H1 (cell line): ENCODE measurements around the gene FAAP100. TPM values are rescaled to one million over a fixed set of nuclear protein-coding genes. Genes with fewer than 3 reads are reported as not detected.
A peak's percentile ranks its signal among the peaks of the same experiment; 100 is the strongest.

Experiments used
- CTCF ChIA-PET: fragments of 300-600 bp; sonication (Branson Sonifier 250); formaldehyde crosslinking; loops from one replicate; lab custom pipeline; 2021; ENCODE audit not compliant: partially characterized antibody; lab: Charles Lee
- POLR2A ChIA-PET: fragments of 300-600 bp; sonication (Branson Sonifier 250); formaldehyde crosslinking; loops from one replicate; lab custom pipeline; 2021; ENCODE audit warnings: inconsistent platforms; ENCODE audit not compliant: partially characterized antibody; lab: Charles Lee
- DNase-seq, 2 experiments: peaks; one replicate each; pipeline versions ENCODE4 v3.0.0 to v3.0.0-alpha.2; 2010 to 2022; ENCODE audit warnings: low spot score in 2 of 2, low read depth in 1 of 2, mixed read lengths in 1 of 2
- FAIRE-seq: peaks from 2 replicates; lab custom pipeline; 2011; peaks lifted over from hg19 to GRCh38; lab: Jason Lieb, UNC
- H2AFZ ChIP-seq: 2 replicates; pipeline ENCODE4 v1.8.1; 2012; ENCODE audit warnings: low read length, inconsistent platforms
- H2AK5ac ChIP-seq: 2 replicates; pipeline ENCODE4 v1.6.1; 2013; ENCODE audit warnings: low read depth, low read length
- H2BK120ac ChIP-seq: replicated peaks from 2 replicates; pipeline ENCODE3; 2013; ENCODE audit warnings: low read depth, low read length, inconsistent platforms
- H2BK12ac ChIP-seq: 2 replicates; pipeline ENCODE4 v1.6.1; 2013; ENCODE audit warnings: low read depth, low read length
- H2BK15ac ChIP-seq: 2 replicates; pipeline ENCODE4 v1.6.1; 2013; ENCODE audit warnings: low read length
- H2BK20ac ChIP-seq: 2 replicates; pipeline ENCODE4 v1.6.1; 2013; ENCODE audit warnings: low read length
- H2BK5ac ChIP-seq: 2 replicates; pipeline ENCODE4 v1.6.1; 2013; ENCODE audit warnings: low read depth, low read length
- H3K14ac ChIP-seq: 2 replicates; pipeline ENCODE4 v1.6.1; 2013; ENCODE audit warnings: inconsistent platforms; ENCODE audit not compliant: insufficient read length
- H3K18ac ChIP-seq: 2 replicates; pipeline ENCODE4 v1.6.1; 2013; ENCODE audit warnings: low read length; ENCODE audit errors: extremely low read depth
- H3K23ac ChIP-seq: 2 replicates; pipeline ENCODE4 v1.6.1; 2013; ENCODE audit warnings: inconsistent platforms; ENCODE audit not compliant: insufficient read length
- H3K23me2 ChIP-seq: 2 replicates; pipeline ENCODE4 v1.6.1; 2013; ENCODE audit warnings: low read depth, low read length
- H3K27ac ChIP-seq: 2 replicates; pipeline ENCODE4 v1.6.1; 2011; ENCODE audit warnings: low read depth, low read length, inconsistent platforms
- H3K27me3 ChIP-seq, 4 experiments: replicated peaks in 1 of 4; 1 replicate in 1 of 4; 2 replicates in 3 of 4; pipeline versions ENCODE4 v1.6.1 to v1.8.1; 2011 to 2013; ENCODE audit warnings: low read length in 3 of 4, mild to moderate bottlenecking in 3 of 4, inconsistent platforms in 2 of 4, mixed read lengths in 2 of 4, moderate library complexity in 1 of 4; ENCODE audit not compliant: control insufficient read depth in 3 of 4, insufficient read depth in 3 of 4; ENCODE audit errors: extremely low read depth in 1 of 4
- H3K36me3 ChIP-seq, 4 experiments: 2 replicates each; pipeline versions ENCODE4 v1.6.1 to v1.8.1; 2011 to 2013; ENCODE audit warnings: mild to moderate bottlenecking in 4 of 4, low read length in 3 of 4, moderate library complexity in 2 of 4, control low read depth in 1 of 4, inconsistent platforms in 1 of 4; ENCODE audit not compliant: insufficient read depth in 4 of 4, control insufficient read depth in 2 of 4
- H3K4ac ChIP-seq: replicated peaks from 2 replicates; pipeline ENCODE3; 2013; ENCODE audit warnings: low read length, low read depth, mixed read lengths, inconsistent platforms; ENCODE audit not compliant: insufficient read length
- H3K4me1 ChIP-seq, 4 experiments: replicated peaks in 1 of 4; 1 replicate in 1 of 4; 2 replicates in 3 of 4; pipeline versions ENCODE4 v1.6.1 to v1.8.1; 2011 to 2013; ENCODE audit warnings: low read length in 3 of 4, inconsistent platforms in 2 of 4, mixed read lengths in 1 of 4; ENCODE audit not compliant: insufficient read depth in 4 of 4, control insufficient read depth in 3 of 4
- H3K4me2 ChIP-seq, 2 experiments: 2 replicates each; pipeline versions ENCODE4 v1.6.1 to v1.8.1; 2011 to 2013; ENCODE audit warnings: low read depth in 2 of 2, low read length in 2 of 2, control low read depth in 1 of 2, inconsistent platforms in 1 of 2, mild to moderate bottlenecking in 1 of 2; ENCODE audit not compliant: insufficient read depth in 1 of 2
- H3K4me3 ChIP-seq, 4 experiments: fragments of 200-600, 300-600 bp in 1 of 4; sonication (generic), shearing (Covaris generic), sonication (Bioruptor Twin) in 1 of 4; 2 replicates each; pipeline versions ENCODE4 v1.5.1 to v1.8.1; 2011 to 2016; ENCODE audit warnings: low read length in 4 of 4, low read depth in 3 of 4, control low read depth in 2 of 4, inconsistent platforms in 2 of 4, mild to moderate bottlenecking in 2 of 4, mixed read lengths in 1 of 4, moderate library complexity in 1 of 4; ENCODE audit not compliant: insufficient read depth in 2 of 4; ENCODE audit errors: extremely low read depth in 1 of 4
- H3K56ac ChIP-seq: replicated peaks from 2 replicates; pipeline ENCODE3; 2013; ENCODE audit warnings: low read depth, mild to moderate bottlenecking, mixed read lengths, low read length, inconsistent platforms; ENCODE audit not compliant: insufficient read length
- H3K79me1 ChIP-seq: 2 replicates; pipeline ENCODE4 v1.6.1; 2013; ENCODE audit warnings: low read depth, low read length, control low read depth
- H3K79me2 ChIP-seq, 2 experiments: 2 replicates each; pipeline versions ENCODE4 v1.6.1 to v1.8.1; 2012 to 2013; ENCODE audit warnings: low read length in 2 of 2, mild to moderate bottlenecking in 2 of 2, inconsistent platforms in 1 of 2; ENCODE audit not compliant: insufficient read depth in 2 of 2, control insufficient read depth in 1 of 2
- H3K9ac ChIP-seq, 4 experiments: replicated peaks in 1 of 4; 1 replicate in 1 of 4; 2 replicates in 3 of 4; pipeline versions ENCODE4 v1.6.1 to v1.8.1; 2011 to 2013; ENCODE audit warnings: low read depth in 3 of 4, low read length in 3 of 4, control low read depth in 2 of 4, mild to moderate bottlenecking in 2 of 4, moderate library complexity in 2 of 4, inconsistent platforms in 1 of 4; ENCODE audit errors: extremely low read depth in 1 of 4
- H3K9me3 ChIP-seq, 2 experiments: 2 replicates each; pipeline versions ENCODE4 v1.6.1 to v1.8.1; 2012 to 2013; ENCODE audit warnings: mild to moderate bottlenecking in 2 of 2, moderate library complexity in 2 of 2, control low read depth in 1 of 2, inconsistent platforms in 1 of 2, low read depth in 1 of 2, low read length in 1 of 2, mixed read lengths in 1 of 2; ENCODE audit not compliant: insufficient read depth in 2 of 2
- H4K20me1 ChIP-seq, 2 experiments: replicated peaks in 1 of 2; 2 replicates each; pipeline versions ENCODE3 to v1.8.1; 2011 to 2013; ENCODE audit warnings: inconsistent platforms in 2 of 2, low read length in 2 of 2, mild to moderate bottlenecking in 1 of 2; ENCODE audit not compliant: insufficient read depth in 2 of 2, control insufficient read depth in 1 of 2
- H4K5ac ChIP-seq: 2 replicates; pipeline ENCODE4 v1.6.1; 2013; ENCODE audit warnings: low read length, low read depth, mixed read lengths, inconsistent platforms; ENCODE audit not compliant: insufficient read length
- H4K8ac ChIP-seq: 2 replicates; pipeline ENCODE4 v1.8.0; 2013; ENCODE audit warnings: mild to moderate bottlenecking, moderate library complexity, low read length, inconsistent platforms; ENCODE audit not compliant: insufficient read depth; ENCODE audit errors: extremely low read depth
- H4K91ac ChIP-seq: replicated peaks from 2 replicates; pipeline ENCODE3; 2013; ENCODE audit warnings: low read length, mixed read lengths, inconsistent platforms; ENCODE audit not compliant: insufficient read length
- JUND ChIP-seq: IDR thresholded peaks from 2 replicates; pipeline ENCODE4 v1.6.1; 2011; ENCODE audit warnings: mild to moderate bottlenecking, improper control_type of control experiment, low read length
- RAD21 ChIP-seq, 2 experiments: IDR thresholded peaks in 1 of 2; conservative IDR thresholded peaks in 1 of 2; 2 replicates each; pipeline ENCODE4 v1.6.1; 2011; ENCODE audit warnings: low read depth in 2 of 2, low read length in 2 of 2, improper control_type of control experiment in 1 of 2, inconsistent platforms in 1 of 2, mild to moderate bottlenecking in 1 of 2, moderate library complexity in 1 of 2
- SP4 ChIP-seq: IDR thresholded peaks from 2 replicates; pipeline ENCODE4 v1.6.1; 2012; ENCODE audit warnings: low read length, inconsistent platforms
- WGBS, 2 experiments: shearing (Covaris generic) in 1 of 2; methylation state at CpG; one replicate each; pipeline versions ENCODE4 v1.1.6 to v1.1.7; 2013 to 2015; ENCODE audit warnings: low lambda C conversion rate in 2 of 2, mixed read lengths in 2 of 2, inconsistent platforms in 1 of 2, low coverage in 1 of 2, missing lambda C conversion rate in 1 of 2; ENCODE audit not compliant: insufficient replicate concordance in 2 of 2, insufficient coverage in 1 of 2, insufficient read length in 1 of 2; ENCODE audit errors: extremely low coverage in 1 of 2, missing lambda C conversion rate in 1 of 2; 5-methylcytosine and 5-hydroxymethylcytosine counted together
- polyA plus RNA-seq, 7 experiments: library from polyadenylated mRNA; depleted of rRNA in 3 of 7; stranded (reverse) in 5 of 7; unstranded in 2 of 7; fragments of >200 nt in 5 of 7; fragments of 200-250 nt in 2 of 7; gene quantifications; 1 replicate in 5 of 7; 2 replicates in 1 of 7; 4 replicates in 1 of 7; pipeline versions ENCODE4 v1.2.1 to v1.2.3, GENCODE V29; 2011 to 2013; ENCODE audit warnings: missing spikeins in 2 of 7, mixed read lengths in 2 of 7
- total RNA-seq: library from RNA; stranded (reverse); fragmentation: NEBNext Ultra II Directional; extraction: Animal tissue kit (Norgen Biotek cat#: 25700); gene quantifications from 2 replicates; pipeline ENCODE4 v1.2.1, GENCODE V29; 2021

Gene FAAP100
- total and polyA plus RNA-seq, 2 of the 8 experiments (the other 6 are each of a cell fraction or from before 2014, with no cell fraction given), result 23.2 to 41.8 TPM

DNA sequence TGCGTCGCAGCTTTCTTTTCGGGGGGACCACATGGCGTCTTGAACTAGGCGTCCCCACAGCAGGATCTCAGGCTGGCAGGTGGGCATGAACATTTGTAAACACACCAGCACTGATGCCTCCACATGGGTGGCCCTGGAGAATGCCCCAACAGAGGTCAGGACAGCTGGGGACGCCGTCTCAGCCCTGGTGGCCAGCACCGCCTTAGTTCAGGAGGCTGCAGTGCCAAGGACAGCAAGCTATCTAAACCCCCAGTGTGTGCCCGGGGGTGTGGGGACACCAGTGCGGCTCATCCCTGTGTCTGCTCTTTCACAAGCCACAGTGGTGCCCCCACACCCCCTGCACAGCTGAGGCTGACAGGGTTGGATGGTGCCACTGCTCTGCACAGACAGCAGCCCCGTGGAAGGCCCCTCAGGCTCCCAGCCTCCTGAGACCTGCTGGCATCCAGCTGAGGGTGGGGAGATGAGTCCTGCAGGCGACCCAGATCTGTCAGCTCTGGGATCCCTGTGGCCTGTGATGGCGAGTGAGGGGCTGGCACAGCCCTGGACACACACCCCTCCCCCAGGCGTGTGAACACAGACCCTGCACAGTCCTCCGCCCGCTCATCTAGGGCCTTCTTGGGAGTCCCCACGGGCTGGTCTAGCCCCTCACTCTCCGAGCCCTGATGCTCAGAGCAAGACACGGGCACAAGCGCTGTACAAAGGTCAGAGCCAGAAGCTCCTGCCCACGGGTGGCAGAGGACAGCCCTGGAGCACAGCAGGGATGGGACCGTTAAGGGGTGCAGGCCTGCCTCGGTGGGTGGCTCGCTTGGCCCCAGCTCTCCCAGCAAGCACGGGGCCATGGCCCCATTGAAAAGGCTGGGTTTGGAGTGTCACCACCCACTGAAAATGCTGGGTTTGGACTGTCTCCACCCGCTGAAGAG is 13.2 kb downstream of the FAAP100 start:
- no peak overlapping the region for H2AFZ ChIP-seq
- ChIA-PET POLR2A (interaction anchor here (0.7 to 5.9 kb wide), 16 partner anchors 8 to 281 kb away, joined by 3 to 125 read pairs (median 4); partner anchors contain the start of genes ACTG1, FAAP100 and FSCN2), CTCF (interaction anchor here (0.6 to 3.6 kb wide), 21 partner anchors 11 to 293 kb away, joined by 3 to 33 read pairs (median 4); partner anchors contain the start of gene FSCN2)
- H3K4me2 ChIP-seq, result no peak overlapping the region
- H3K23me2 ChIP-seq, result peaks cover 9% of the 10 kb centered on the region; the same call in 1 of the 2 replicates
- WGBS, 2 experiments, result 94% methylated on average over 26 of the region's 26 CpGs; no CpG with 5 or more reads in 1 of the 2 experiments
- H3K18ac ChIP-seq, result no peak overlapping the region
- H3K9ac ChIP-seq, result no peak overlapping the region
- H2BK120ac ChIP-seq, result no peak overlapping the region
- DNase-seq (no peak), FAIRE-seq (no peak)
- H2AK5ac ChIP-seq, result no peak overlapping the region
- H3K27ac ChIP-seq, result no peak overlapping the region
- H2BK12ac ChIP-seq, result no peak overlapping the region
- H4K20me1 ChIP-seq, result peaks cover 2 to 9% of the 10 kb centered on the region in 2 experiments
- H3K9me3 ChIP-seq, result no peaks in the 10 kb centered on the region; a peak in 1 of 4 replicates
- 0 out of 2 replicates have a peak, but pooled peaks cover 3% of the 10 kb centered on the region for H3K79me1 ChIP-seq
- H3K4me1 ChIP-seq, result peaks cover 0 to 11% (median 5%) of the 10 kb centered on the region in 4 experiments; a peak in 5 of 7 replicates
- no peak overlapping the region for H3K23ac ChIP-seq
- H4K5ac ChIP-seq, result no peak overlapping the region
- H3K4ac ChIP-seq, result no peak overlapping the region
- H3K4me3 ChIP-seq, result no peak overlapping the region
- H2BK20ac ChIP-seq, result no peak overlapping the region
- H3K14ac ChIP-seq, result no peak overlapping the region
- peaks cover 0 to 11% (median 6%) of the 10 kb centered on the region in 4 experiments; a peak in 6 of 8 replicates for H3K36me3 ChIP-seq
- no peaks in the 10 kb centered on the region for H3K79me2 ChIP-seq
- H3K56ac ChIP-seq, result no peak overlapping the region
- no peak overlapping the region for H4K91ac ChIP-seq
- H4K8ac ChIP-seq, result 0 out of 2 replicates have a peak overlapping the region, but pooled peaks have one; percentile 51
- H2BK5ac ChIP-seq, result no peak overlapping the region
- no peak overlapping the region for H2BK15ac ChIP-seq
- peaks cover 8 to 20% (median 15%) of the 10 kb centered on the region in 4 experiments; a peak in 6 of 7 replicates for H3K27me3 ChIP-seq
- TF ChIP-seq SP4 (no peak), RAD21 (IDR thresholded peaks at IDR 0.05 in 1 of 2, conservative IDR thresholded peaks at IDR 0.05 in 1 of 2; ENCODE audit: low read depth in 2 of 2, low read length in 2 of 2) (no peak), JUND (no peak)
